Kidney (tissue), 14 donors: ENCODE data around the gene NDUFS1. TPM values are rescaled to one million over a fixed set of nuclear protein-coding genes. Genes with fewer than 3 reads are reported as not detected.
"Not testable (repeated sequence)": the region's sequence is repeated elsewhere in the genome, so short reads cannot be mapped to it uniquely, and the experiment has no call there.

Source experiments
- DNase-seq, 5 donors: peaks; one replicate each; pipeline ENCODE4 v3.0.0-alpha.2; 2013 to 2020
- FAIRE-seq: peaks from 2 replicates; lab custom pipeline; 2012; peaks lifted over from hg19 to GRCh38; lab: Jason Lieb, UNC
- H3K27ac ChIP-seq, 2 donors: one replicate each; pipeline ENCODE4 v1.7.0; 2013; ENCODE audit warnings: low read depth in 2 of 2, low read length in 2 of 2, inconsistent platforms in 1 of 2
- H3K27me3 ChIP-seq: one replicate; pipeline ENCODE4 v1.7.1; 2013; ENCODE audit warnings: low read length, inconsistent platforms; ENCODE audit not compliant: control insufficient read depth, insufficient read depth
- H3K36me3 ChIP-seq, 3 donors: one replicate each; pipeline versions ENCODE4 v1.7.0 to v1.7.1; 2013; ENCODE audit warnings: low read length in 3 of 3, control low read depth in 1 of 3, inconsistent platforms in 1 of 3; ENCODE audit not compliant: insufficient read depth in 3 of 3, control insufficient read depth in 2 of 3
- H3K4me1 ChIP-seq, 3 donors: one replicate each; pipeline versions ENCODE4 v1.7.0 to v1.7.1; 2013; ENCODE audit warnings: low read length in 3 of 3, inconsistent platforms in 1 of 3, low read depth in 1 of 3; ENCODE audit not compliant: control insufficient read depth in 2 of 3, insufficient read depth in 2 of 3
- H3K4me3 ChIP-seq, 3 donors: one replicate each; pipeline versions ENCODE4 v1.7.0 to v1.8.1; 2013; ENCODE audit warnings: low read length in 3 of 3, control low read depth in 1 of 3, inconsistent platforms in 1 of 3
- H3K9ac ChIP-seq, 3 donors: one replicate each; pipeline versions ENCODE4 v1.7.0 to v1.7.1; 2013; ENCODE audit warnings: low read length in 3 of 3, control low read depth in 1 of 3, inconsistent platforms in 1 of 3
- H3K9me3 ChIP-seq, 3 donors: one replicate each; pipeline versions ENCODE4 v1.7.0 to v1.7.1; 2013; ENCODE audit warnings: low read length in 3 of 3, control low read depth in 1 of 3, inconsistent platforms in 1 of 3; ENCODE audit not compliant: control insufficient read depth in 2 of 3, insufficient read depth in 1 of 3
- intact Hi-C: fragments of 100-400 bp; cut with DNase I; formaldehyde crosslinking; loops from one replicate; pipeline ENCODE4 v1.11.1; 2022
- polyA plus RNA-seq: library from polyadenylated mRNA; stranded (reverse); fragments of 350-450 nt; fragmentation: Illumina TruSeq; extraction: RNeasy Lipid Tissue Mini Kit (QIAGEN cat#74804); gene quantifications from one replicate; pipeline ENCODE4 v1.2.3, GENCODE V29; 2014; ENCODE audit warnings: low read depth, low replicate concordance; ENCODE audit not compliant: insufficient read depth
- total RNA-seq: library from RNA; stranded (reverse); fragmentation: NEBNext Ultra II Directional; extraction: Animal tissue kit (Norgen Biotek cat#: 25700); gene quantifications from one replicate; pipeline ENCODE4 v1.2.1, GENCODE V29; 2021
- TF ChIP-seq, protein P1 (sequence below): IDR thresholded peaks from 3 replicates; pipeline ENCODE4 v1.5.1; 2012; ENCODE audit warnings: mild to moderate bottlenecking, moderate library complexity, borderline replicate concordance; ENCODE audit not compliant: insufficient read depth; ENCODE audit errors: extremely low read depth
- donor health status: control.
- donor health status: control.
- donor health status: control.
- donor health status: control.
- donor health status: control.
- donor health status: DM: yes; HTN: yes; CAD: no.
- donor health status: Normal renal cell carcinoma (clear cell type).

NDUFS1 gene
- total and polyA plus RNA-seq, 2 donors from 2014 or later = 67.6 to 97.2 TPM

DNA sequence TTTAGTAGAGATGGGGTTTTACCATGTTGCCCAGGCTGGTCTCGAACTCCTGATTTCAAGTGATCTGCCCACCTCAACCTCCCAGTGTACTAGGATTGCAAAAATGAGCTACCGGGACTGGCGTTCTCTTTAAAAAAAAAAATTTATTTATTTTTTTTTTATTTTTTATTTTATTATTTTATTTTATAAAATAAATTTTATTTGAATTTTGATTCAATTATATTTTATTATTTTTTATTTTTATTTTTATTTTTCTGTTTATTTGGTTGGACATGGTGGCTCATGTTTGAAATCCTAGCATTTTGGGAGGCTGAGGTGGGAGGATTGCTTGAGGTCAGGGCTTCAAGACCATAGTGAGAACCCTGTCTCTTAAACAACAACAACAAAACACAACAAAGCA lies 32.9 kb upstream of the NDUFS1 start:
- DNase-seq = no peak
- Histone ChIP-seq H3K36me3 (no peaks in the 10 kb centered on the region), H3K27ac (no peak overlapping the region), H3K9ac (no peak overlapping the region), H3K4me1 (no peaks in the 10 kb centered on the region), H3K4me3 (no peak overlapping the region), H3K9me3 (no peaks in the 10 kb centered on the region), H3K27me3 (no peaks in the 10 kb centered on the region)
- FAIRE-seq = no peak
- intact Hi-C loops = no loop called here
- TF ChIP-seq, protein P1, sequence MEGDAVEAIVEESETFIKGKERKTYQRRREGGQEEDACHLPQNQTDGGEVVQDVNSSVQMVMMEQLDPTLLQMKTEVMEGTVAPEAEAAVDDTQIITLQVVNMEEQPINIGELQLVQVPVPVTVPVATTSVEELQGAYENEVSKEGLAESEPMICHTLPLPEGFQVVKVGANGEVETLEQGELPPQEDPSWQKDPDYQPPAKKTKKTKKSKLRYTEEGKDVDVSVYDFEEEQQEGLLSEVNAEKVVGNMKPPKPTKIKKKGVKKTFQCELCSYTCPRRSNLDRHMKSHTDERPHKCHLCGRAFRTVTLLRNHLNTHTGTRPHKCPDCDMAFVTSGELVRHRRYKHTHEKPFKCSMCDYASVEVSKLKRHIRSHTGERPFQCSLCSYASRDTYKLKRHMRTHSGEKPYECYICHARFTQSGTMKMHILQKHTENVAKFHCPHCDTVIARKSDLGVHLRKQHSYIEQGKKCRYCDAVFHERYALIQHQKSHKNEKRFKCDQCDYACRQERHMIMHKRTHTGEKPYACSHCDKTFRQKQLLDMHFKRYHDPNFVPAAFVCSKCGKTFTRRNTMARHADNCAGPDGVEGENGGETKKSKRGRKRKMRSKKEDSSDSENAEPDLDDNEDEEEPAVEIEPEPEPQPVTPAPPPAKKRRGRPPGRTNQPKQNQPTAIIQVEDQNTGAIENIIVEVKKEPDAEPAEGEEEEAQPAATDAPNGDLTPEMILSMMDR = no peak

DNA sequence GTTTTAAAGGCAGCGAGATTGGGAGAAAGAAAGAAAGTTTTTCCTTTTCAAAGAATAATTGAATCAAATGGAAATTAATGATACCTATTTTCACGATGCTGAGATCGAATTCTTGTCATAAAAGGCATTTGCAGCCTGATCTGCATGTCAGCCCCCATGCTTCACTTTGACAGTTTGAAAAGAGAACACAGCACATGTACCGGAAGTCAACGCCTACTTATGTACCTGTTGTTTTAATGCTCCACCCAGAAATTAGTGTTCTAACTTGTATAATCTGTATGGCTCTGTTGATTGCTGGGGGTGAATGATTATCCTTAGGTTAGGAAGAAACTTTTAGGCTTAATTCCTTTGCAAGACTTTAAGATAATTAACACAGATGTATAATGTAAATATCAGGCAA lies 31.4 kb upstream of the NDUFS1 start:
- no peaks in the 10 kb centered on the region for H3K27me3 ChIP-seq
- H3K27ac ChIP-seq = no peak overlapping the region
- no peak overlapping the region for H3K9ac ChIP-seq
- FAIRE-seq (no peak), DNase-seq (no peak)
- TF ChIP-seq, protein P1 = no peak
- intact Hi-C loops = no loop called here
- H3K36me3 ChIP-seq = no peaks in the 10 kb centered on the region
- no peaks in the 10 kb centered on the region for H3K4me1 ChIP-seq
- no peaks in the 10 kb centered on the region for H3K9me3 ChIP-seq
- H3K4me3 ChIP-seq = no peak overlapping the region

DNA sequence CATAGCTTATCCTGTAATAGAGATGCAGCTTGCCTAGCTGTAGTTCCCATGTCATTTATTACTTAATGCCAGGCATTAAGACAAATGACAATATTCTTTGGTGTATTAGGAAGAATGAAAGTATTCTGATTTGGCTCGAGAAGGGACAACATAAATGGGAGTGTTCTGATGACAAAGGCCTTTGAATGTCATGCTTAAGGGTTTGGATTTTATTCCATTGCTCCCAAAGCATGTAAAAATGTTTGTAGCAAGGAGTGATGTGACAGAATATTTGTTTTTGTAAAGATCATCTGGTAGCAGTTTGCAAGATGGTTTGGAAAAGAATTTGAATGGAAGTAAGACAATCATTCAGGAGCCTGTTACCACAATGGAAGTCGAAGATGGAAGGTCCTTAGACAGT lies 30.9 kb upstream of the NDUFS1 start:
- DNase-seq (no peak), FAIRE-seq (no peak)
- intact Hi-C loops = no loop called here
- no peaks in the 10 kb centered on the region for H3K9me3 ChIP-seq
- H3K27me3 ChIP-seq = no peaks in the 10 kb centered on the region
- TF ChIP-seq, protein P1 = no peak
- no peak overlapping the region for H3K27ac ChIP-seq
- no peak overlapping the region for H3K9ac ChIP-seq
- no peaks in the 10 kb centered on the region for H3K36me3 ChIP-seq
- H3K4me3 ChIP-seq = no peak overlapping the region
- H3K4me1 ChIP-seq = no peaks in the 10 kb centered on the region

DNA sequence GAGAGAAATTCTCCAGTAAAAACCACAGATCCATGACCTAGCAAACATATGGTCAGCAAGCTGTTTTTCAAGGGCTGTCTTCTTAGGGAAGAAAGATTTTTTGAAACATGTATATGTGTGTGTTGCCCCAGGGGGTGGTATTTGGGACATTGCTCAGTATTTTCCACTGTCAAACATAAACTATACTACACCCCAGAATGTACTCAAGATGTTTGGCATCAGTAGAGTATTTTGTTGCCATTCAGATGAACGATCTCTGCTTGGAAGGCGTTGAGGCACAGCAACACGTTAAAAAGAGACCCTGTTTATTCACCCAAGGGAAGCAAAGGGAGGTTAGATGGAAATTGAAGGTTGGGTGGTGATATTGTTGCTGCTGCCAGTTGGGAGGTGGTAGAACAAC lies 30.4 kb upstream of the NDUFS1 start:
- Histone ChIP-seq H3K36me3 (no peaks in the 10 kb centered on the region), H3K9me3 (no peaks in the 10 kb centered on the region), H3K4me1 (no peaks in the 10 kb centered on the region), H3K9ac (no peak overlapping the region), H3K4me3 (no peak overlapping the region), H3K27me3 (no peaks in the 10 kb centered on the region), H3K27ac (no peak overlapping the region)
- intact Hi-C loops = no loop called here
- FAIRE-seq (no peak), DNase-seq (no peak)
- TF ChIP-seq, protein P1 = no peak

DNA sequence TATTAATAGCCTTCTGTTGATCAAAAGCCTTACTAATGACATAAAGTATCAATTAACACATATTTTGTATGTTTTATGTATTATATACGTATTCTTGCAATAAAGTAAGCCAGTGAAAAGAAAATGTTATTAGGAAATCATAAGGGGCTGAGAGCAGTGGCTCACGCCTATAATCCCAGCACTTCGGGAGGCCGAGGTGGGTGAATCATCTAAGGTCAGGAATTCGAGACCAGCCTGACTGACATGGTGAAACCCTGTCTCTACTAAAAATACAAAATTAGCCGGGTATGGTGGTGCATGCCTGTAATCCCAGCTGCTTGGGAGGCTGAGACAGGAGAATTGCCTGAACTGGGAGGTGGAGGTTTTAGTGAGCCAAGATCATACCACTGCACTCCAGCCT lies 22.3 kb upstream of the NDUFS1 start:
- H3K4me1 ChIP-seq, H3K36me3 ChIP-seq, H3K9ac ChIP-seq, H3K27ac ChIP-seq, FAIRE-seq, H3K27me3 ChIP-seq, H3K9me3 ChIP-seq, H3K4me3 ChIP-seq, DNase-seq, intact Hi-C loops: not testable (repeated sequence)
